Activated T-helper 1 cell treated with anti-CD3 and anti-CD28 coated beads, Interleukin-12 subunit alpha, Interleukin-12 subunit beta, Interleukin-2, Interleukin-4 antibody, amounts not matched to agents 30 ng/mL and 10 ng/mL and 1 ng/mL, durations not matched to agents 14 hours and 24 hours and 36 hours (primary cell): ENCODE results near the gene LRRN1. TPM values are rescaled to one million over a fixed set of nuclear protein-coding genes. Genes with fewer than 3 reads are reported as not detected.

Experiments
- DNase-seq: peaks from one replicate; pipeline ENCODE4 v3.0.0; 2021; ENCODE audit warnings: low spot score
- H3K27ac Mint-ChIP-seq: one replicate; pipeline ENCODE4 v1.8.0; 2021; ENCODE audit warnings: mild to moderate bottlenecking, mixed read lengths
- H3K27me3 Mint-ChIP-seq: one replicate; pipeline ENCODE4 v1.8.0; 2022; ENCODE audit warnings: mild to moderate bottlenecking, moderate library complexity, mixed read lengths; ENCODE audit not compliant: insufficient read depth
- H3K36me3 Mint-ChIP-seq: one replicate; pipeline ENCODE4 v1.8.0; 2021; ENCODE audit warnings: low read depth, mixed read lengths
- H3K4me1 Mint-ChIP-seq: one replicate; pipeline ENCODE4 v1.8.0; 2021; ENCODE audit warnings: low read depth, mixed read lengths
- H3K4me3 Mint-ChIP-seq: one replicate; pipeline ENCODE4 v1.8.0; 2021; ENCODE audit warnings: mild to moderate bottlenecking, moderate library complexity, mixed read lengths
- H3K9me3 Mint-ChIP-seq: one replicate; pipeline ENCODE4 v1.8.0; 2021; ENCODE audit warnings: mixed read lengths
- intact Hi-C: fragments of 100-400 bp; cut with micrococcal nuclease; formaldehyde crosslinking; loops from one replicate; pipeline ENCODE4 v1.15.1; 2024
- total RNA-seq: library from RNA; stranded (reverse); gene quantifications from 2 replicates; pipeline ENCODE4 v1.2.3, GENCODE V29; 2022

LRRN1 gene
- not detected in 2 replicates for total RNA-seq

DNA sequence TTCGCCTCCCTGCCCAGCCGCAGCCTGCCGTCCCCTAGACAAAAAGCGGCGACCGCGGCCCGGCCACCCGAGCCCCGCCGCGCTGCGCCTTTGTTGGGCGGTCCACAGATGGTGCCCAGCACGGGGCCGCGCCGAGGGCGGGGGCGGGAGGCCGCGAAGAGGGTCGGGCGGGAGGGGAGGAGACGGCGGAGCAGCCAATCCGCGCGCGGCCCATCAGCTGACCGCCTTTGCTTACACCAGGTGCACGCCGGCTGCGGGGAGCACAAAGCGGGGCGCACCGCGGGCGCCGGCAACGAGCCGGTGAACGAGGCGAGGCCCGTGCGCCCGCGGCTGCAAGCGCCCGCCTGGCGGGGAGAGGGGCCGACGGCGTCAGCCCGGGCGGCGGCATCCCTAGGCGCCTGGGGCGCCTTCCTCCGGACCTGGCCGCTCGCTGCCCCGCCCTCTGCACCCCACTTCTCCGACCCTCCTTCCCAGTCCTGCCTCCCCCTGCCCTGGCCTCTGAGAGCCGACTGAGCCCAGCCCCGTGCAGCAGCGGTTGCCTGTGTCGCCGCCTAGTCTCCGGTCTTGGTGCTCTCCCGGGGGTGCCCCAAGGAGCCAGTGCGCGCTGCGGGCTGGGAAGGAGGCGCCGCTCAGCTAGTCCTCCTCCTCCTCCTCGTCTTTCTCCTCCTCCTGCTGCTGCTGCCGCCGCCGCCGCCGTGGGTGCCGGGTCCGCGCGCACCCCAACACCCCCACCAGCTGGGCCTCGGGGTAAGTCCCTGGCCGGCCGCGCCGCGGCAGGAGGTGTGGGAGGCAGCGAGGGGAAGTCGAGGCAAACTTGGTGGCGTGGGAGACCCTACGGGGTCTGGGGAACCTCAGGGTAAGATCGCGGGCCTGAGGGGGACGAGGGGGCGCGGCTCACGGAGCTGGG is at the start of gene LRRN1:
Gene LRRN1, plus strand, starts transcription at position 259 of the 907 bp plus-strand sequence. CDS start 45,211 bp downstream, outside the sequence.
- H3K27ac Mint-ChIP-seq = no peak within 1 kb of the TSS

DNA sequence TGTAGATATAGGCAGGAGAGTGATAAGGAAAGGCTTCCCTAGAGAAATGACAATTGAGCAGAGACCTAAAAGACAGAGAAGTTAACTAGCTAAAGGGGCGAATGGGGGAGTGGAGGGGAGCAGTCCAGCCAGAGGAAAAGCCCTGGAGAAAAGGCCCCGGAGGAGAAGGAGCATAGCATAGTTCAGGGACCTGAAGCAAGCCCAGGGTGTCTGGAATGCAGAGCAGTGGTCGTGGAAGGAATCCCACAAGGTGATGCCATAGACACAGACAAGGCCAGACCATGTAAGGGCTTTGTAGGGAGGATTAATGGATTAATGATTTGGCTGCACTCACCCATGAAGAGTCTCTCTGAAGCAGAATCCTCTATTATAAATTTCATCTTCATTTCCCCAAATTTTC is 45.8 kb upstream of the LRRN1 start:
- intact Hi-C loops = no loop called here
- no peaks in the 10 kb centered on the region for H3K4me1 Mint-ChIP-seq
- no peaks in the 10 kb centered on the region for H3K36me3 Mint-ChIP-seq
- no peaks in the 10 kb centered on the region for H3K27me3 Mint-ChIP-seq
- DNase-seq = no peak
- H3K9me3 Mint-ChIP-seq = no peaks in the 10 kb centered on the region
- no peak overlapping the region for H3K27ac Mint-ChIP-seq
- H3K4me3 Mint-ChIP-seq = no peak overlapping the region

More for the DNA sequence above, at the start of gene LRRN1:
- H3K27me3 Mint-ChIP-seq = peaks cover 53% of the 10 kb centered on the region
- peak within 1 kb of the TSS; percentile 78 for H3K4me3 Mint-ChIP-seq
- peaks cover 6% of the 10 kb centered on the region for H3K4me1 Mint-ChIP-seq
- DNase-seq = no peak
- intact Hi-C loops = no loop called here
- no peaks in the 10 kb centered on the region for H3K9me3 Mint-ChIP-seq
- no peaks in the 10 kb centered on the region for H3K36me3 Mint-ChIP-seq

DNA sequence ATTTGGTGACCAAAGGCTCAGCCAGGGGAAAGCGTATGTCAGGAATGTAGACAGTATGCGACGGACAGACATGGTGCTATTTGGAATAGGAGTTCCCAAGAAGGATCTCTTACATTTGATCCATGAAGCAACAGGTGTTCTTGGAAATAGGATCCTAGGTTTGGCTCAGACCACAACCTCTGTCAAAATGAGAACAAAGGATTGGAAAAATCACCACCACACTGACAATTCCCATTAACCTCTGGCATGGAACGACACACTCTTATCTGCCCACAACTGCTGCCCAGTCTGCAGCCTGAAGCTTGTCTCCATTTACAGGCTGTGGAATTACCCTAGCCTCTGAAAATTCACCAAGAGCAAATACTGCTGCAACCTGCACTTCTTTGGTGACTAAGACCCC is 33.6 kb upstream of the LRRN1 start:
- intact Hi-C loops = no loop called here
- no peaks in the 10 kb centered on the region for H3K27me3 Mint-ChIP-seq
- no peaks in the 10 kb centered on the region for H3K9me3 Mint-ChIP-seq
- no peaks in the 10 kb centered on the region for H3K36me3 Mint-ChIP-seq
- H3K4me1 Mint-ChIP-seq = no peaks in the 10 kb centered on the region
- DNase-seq = no peak
- no peak overlapping the region for H3K27ac Mint-ChIP-seq
- H3K4me3 Mint-ChIP-seq = no peak overlapping the region

GRCh38 chr3:3766140-3766539 is 33.1 kb upstream of the LRRN1 start:
- Mint-ChIP-seq H3K27me3 (no peaks in the 10 kb centered on the region), H3K36me3 (no peaks in the 10 kb centered on the region), H3K27ac (no peak overlapping the region), H3K9me3 (no peaks in the 10 kb centered on the region), H3K4me3 (no peak overlapping the region), H3K4me1 (no peaks in the 10 kb centered on the region)
- no peak for DNase-seq
- intact Hi-C loops = no loop called here

GRCh38 chr3:3771094-3771493 is 28.1 kb upstream of the LRRN1 start:
- no peak overlapping the region for H3K4me3 Mint-ChIP-seq
- intact Hi-C loops = no loop called here
- DNase-seq = no peak
- H3K9me3 Mint-ChIP-seq = no peaks in the 10 kb centered on the region
- H3K4me1 Mint-ChIP-seq = no peaks in the 10 kb centered on the region
- no peak overlapping the region for H3K27ac Mint-ChIP-seq
- H3K36me3 Mint-ChIP-seq = no peaks in the 10 kb centered on the region
- H3K27me3 Mint-ChIP-seq = no peaks in the 10 kb centered on the region

- Mint-ChIP-seq H3K27ac (no peak overlapping the region), H3K9me3 (no peaks in the 10 kb centered on the region), H3K4me1 (no peaks in the 10 kb centered on the region), H3K36me3 (no peaks in the 10 kb centered on the region), H3K4me3 (no peak overlapping the region), H3K27me3 (no peaks in the 10 kb centered on the region)
- DNase-seq = no peak
- intact Hi-C loops = no loop called here
Measured at GRCh38 chr3:3771567-3771966, 27.7 kb upstream of the LRRN1 start.

GRCh38 chr3:3772338-3772737 is 26.9 kb upstream of the LRRN1 start:
- Mint-ChIP-seq H3K4me3 (no peak overlapping the region), H3K36me3 (no peaks in the 10 kb centered on the region), H3K9me3 (no peaks in the 10 kb centered on the region), H3K27me3 (no peaks in the 10 kb centered on the region), H3K27ac (no peak overlapping the region), H3K4me1 (no peaks in the 10 kb centered on the region)
- intact Hi-C loops = no loop called here
- DNase-seq = no peak

- Mint-ChIP-seq H3K4me3 (no peak overlapping the region), H3K4me1 (no peaks in the 10 kb centered on the region), H3K27ac (no peak overlapping the region), H3K36me3 (no peaks in the 10 kb centered on the region), H3K9me3 (no peaks in the 10 kb centered on the region), H3K27me3 (no peaks in the 10 kb centered on the region)
- DNase-seq = no peak
- intact Hi-C loops = no loop called here
Measured at GRCh38 chr3:3772920-3773319, 26.3 kb upstream of the LRRN1 start.

GRCh38 chr3:3776607-3777006 is 22.6 kb upstream of the LRRN1 start:
- Mint-ChIP-seq H3K27ac (no peak overlapping the region), H3K36me3 (no peaks in the 10 kb centered on the region), H3K4me1 (no peaks in the 10 kb centered on the region), H3K4me3 (no peak overlapping the region), H3K9me3 (no peaks in the 10 kb centered on the region), H3K27me3 (no peaks in the 10 kb centered on the region)
- intact Hi-C loops = no loop called here
- no peak for DNase-seq

DNA sequence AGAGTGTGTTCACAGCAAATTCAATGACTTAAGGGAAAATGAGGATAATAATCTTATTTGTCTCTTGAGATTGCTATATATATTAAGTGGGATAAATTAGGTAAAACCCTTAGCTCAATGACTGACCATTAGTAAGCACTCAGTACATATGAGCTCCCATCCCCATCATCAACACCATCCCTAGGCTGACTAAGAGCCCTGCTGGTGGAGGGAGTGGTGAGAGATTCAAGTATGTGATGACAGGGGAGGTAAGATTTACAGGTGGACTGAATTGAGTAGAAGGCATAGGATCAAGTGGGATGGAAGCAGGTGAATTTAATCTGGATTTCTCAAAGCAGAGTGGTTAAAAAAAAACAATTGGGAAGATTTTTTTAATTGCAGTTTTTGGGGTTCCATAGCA is 21.0 kb upstream of the LRRN1 start:
- Mint-ChIP-seq H3K27ac (no peak overlapping the region), H3K36me3 (no peaks in the 10 kb centered on the region), H3K27me3 (no peaks in the 10 kb centered on the region), H3K9me3 (no peaks in the 10 kb centered on the region), H3K4me1 (no peaks in the 10 kb centered on the region), H3K4me3 (no peak overlapping the region)
- intact Hi-C loops = no loop called here
- DNase-seq = no peak

GRCh38 chr3:3778641-3779270 is 20.5 kb upstream of the LRRN1 start:
- Mint-ChIP-seq H3K4me3 (no peak overlapping the region), H3K4me1 (no peaks in the 10 kb centered on the region), H3K27me3 (no peaks in the 10 kb centered on the region), H3K9me3 (no peaks in the 10 kb centered on the region), H3K27ac (no peak overlapping the region), H3K36me3 (no peaks in the 10 kb centered on the region)
- no peak for DNase-seq
- intact Hi-C loops = no loop called here

DNA sequence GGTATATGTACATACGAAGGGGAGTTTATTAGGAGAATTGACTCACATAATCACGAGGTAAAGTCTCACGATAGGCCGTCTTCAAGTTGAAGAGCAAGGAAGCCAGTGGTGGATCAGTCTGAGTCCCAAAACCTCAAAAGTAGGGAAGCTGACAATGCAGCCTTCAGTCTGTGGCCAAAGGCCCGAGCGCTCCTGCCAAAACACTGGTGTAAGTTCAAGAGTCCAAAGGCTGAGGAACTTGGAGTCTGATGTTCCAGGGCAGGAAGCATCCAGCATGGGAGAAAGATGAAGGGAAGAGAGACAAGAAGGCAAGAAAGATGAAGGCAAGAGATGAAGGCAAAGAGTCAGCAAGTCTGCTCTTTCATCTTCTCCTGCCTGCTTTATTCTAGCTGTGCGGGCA is 16.8 kb upstream of the LRRN1 start:
- intact Hi-C loops = no loop called here
- no peaks in the 10 kb centered on the region for H3K4me1 Mint-ChIP-seq
- DNase-seq = no peak

DNA sequence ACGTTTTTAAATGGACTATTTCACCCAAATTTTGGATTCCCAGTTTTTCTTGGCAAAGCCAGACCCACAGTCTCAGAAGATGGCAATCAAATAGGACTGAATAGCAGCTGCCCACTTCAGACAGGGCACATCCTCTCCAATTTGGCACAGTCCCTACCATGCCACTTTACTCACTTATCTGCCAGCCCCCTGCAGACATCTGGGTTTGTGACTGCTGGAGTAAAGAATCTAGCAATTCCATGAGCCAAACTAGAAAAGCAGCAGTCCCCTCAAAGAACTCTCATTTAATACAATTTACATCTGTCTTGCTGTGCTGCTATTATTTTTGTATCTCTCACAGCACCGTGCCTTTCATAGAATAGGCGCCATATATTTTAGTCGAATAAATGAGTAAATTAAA is 16.0 kb upstream of the LRRN1 start:
- intact Hi-C loops = no loop called here
- no peak overlapping the region for H3K4me3 Mint-ChIP-seq
- H3K27me3 Mint-ChIP-seq = no peaks in the 10 kb centered on the region
- no peak for DNase-seq
- no peak overlapping the region for H3K27ac Mint-ChIP-seq
- H3K9me3 Mint-ChIP-seq = no peaks in the 10 kb centered on the region
- H3K36me3 Mint-ChIP-seq = no peaks in the 10 kb centered on the region
- no peaks in the 10 kb centered on the region for H3K4me1 Mint-ChIP-seq

More for the DNA sequence above, 16.8 kb upstream of the LRRN1 start:
- no peaks in the 10 kb centered on the region for H3K27me3 Mint-ChIP-seq
- no peaks in the 10 kb centered on the region for H3K9me3 Mint-ChIP-seq
- H3K4me3 Mint-ChIP-seq = no peak overlapping the region
- H3K27ac Mint-ChIP-seq = no peak overlapping the region
- H3K36me3 Mint-ChIP-seq = no peaks in the 10 kb centered on the region
